ENCODE measurements around the gene ZNF207. TPM values are rescaled to one million over a fixed set of nuclear protein-coding genes. Genes with fewer than 3 reads are reported as not detected.

The ZNF207 gene
- total RNA-seq, 1 donor from 2014 or later, result 304 TPM

DNA sequence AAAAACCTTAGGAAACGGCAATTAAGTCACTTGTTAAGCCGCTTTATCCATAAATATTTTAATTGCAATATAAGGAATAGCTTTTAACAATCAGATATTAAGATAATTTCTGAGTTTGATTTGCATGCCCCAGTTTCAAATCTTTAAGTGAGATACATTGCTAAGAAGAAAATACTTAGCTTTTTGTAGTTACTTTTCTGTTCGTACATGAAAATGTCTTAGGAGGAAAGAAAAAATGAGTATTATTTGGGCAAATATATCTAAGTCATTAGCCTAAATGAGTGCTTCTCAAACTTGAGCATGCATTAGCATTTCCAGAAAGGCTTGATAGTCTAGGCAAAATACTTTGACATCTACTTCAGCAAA is 6.4 kb downstream of the ZNF207 start:
- Histone ChIP-seq H3K9ac (no peak overlapping the region), H3K4me2 (no peak overlapping the region), H3K27ac (no peak overlapping the region), H3K79me2 (ENCODE audit: low read depth) (peaks cover 100% of the 10 kb centered on the region), H3F3A (ENCODE audit: low read depth) (peaks cover 18% of the 10 kb centered on the region), H3K9me3 (ENCODE audit: low read depth) (no peaks in the 10 kb centered on the region), H3K4me1 (peaks cover 20% of the 10 kb centered on the region), H4K20me1 (ENCODE audit: low read depth) (peaks cover 100% of the 10 kb centered on the region), H3K4me3 (no peak overlapping the region), H3K36me3 (peaks cover 27% of the 10 kb centered on the region), H3K27me3 (no peaks in the 10 kb centered on the region), H2AFZ (replicated peaks) (no peak overlapping the region)
- H3K36me3 Mint-ChIP-seq, result peaks cover 31% of the 10 kb centered on the region
- no peak for DNase-seq (ENCODE audit: low spot score)
- H3K9me3 Mint-ChIP-seq, result no peaks in the 10 kb centered on the region
- no peak for TF ChIP-seq EZH2 (IDR thresholded peaks at IDR 0.05)
- TF ChIP-seq, protein P1, sequence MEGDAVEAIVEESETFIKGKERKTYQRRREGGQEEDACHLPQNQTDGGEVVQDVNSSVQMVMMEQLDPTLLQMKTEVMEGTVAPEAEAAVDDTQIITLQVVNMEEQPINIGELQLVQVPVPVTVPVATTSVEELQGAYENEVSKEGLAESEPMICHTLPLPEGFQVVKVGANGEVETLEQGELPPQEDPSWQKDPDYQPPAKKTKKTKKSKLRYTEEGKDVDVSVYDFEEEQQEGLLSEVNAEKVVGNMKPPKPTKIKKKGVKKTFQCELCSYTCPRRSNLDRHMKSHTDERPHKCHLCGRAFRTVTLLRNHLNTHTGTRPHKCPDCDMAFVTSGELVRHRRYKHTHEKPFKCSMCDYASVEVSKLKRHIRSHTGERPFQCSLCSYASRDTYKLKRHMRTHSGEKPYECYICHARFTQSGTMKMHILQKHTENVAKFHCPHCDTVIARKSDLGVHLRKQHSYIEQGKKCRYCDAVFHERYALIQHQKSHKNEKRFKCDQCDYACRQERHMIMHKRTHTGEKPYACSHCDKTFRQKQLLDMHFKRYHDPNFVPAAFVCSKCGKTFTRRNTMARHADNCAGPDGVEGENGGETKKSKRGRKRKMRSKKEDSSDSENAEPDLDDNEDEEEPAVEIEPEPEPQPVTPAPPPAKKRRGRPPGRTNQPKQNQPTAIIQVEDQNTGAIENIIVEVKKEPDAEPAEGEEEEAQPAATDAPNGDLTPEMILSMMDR (IDR thresholded peaks at IDR 0.05), result no peak
- TF ChIP-seq EZH2phosphoT487 (IDR thresholded peaks at IDR 0.05), result no peak
- H3K27me3 Mint-ChIP-seq (ENCODE audit: insufficient read depth, low read depth), result peaks cover 6% of the 10 kb centered on the region
- H3K4me3 Mint-ChIP-seq, result no peak overlapping the region
- peaks cover 13% of the 10 kb centered on the region for H3K4me1 Mint-ChIP-seq
- H3K27ac Mint-ChIP-seq, result no peak overlapping the region

DNA sequence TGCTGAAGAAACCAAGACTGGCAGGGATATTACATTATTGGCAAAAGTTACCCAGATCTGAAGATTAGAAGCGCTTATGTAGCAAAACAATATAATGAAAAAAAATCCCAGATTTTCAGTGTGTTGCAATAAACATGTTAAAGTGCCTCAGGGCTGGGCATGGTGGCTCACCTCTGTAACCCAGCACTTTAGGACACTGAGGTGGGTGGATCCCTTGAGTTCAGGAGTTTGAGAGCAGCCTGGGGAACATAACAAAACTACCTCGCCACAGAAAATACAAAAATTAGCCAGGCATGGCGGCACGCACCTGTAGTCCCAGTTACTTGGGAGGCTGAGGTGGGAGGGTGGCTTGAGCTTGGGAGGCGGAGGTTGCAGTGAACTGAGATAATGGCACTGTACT is 6.8 kb downstream of the ZNF207 start:
- Histone ChIP-seq H4K20me1 (ENCODE audit: low read depth) (peaks cover 100% of the 10 kb centered on the region), H3K27ac (no peak overlapping the region), H3K27me3 (no peaks in the 10 kb centered on the region), H3K4me2 (no peak overlapping the region), H3F3A (ENCODE audit: low read depth) (peaks cover 18% of the 10 kb centered on the region), H3K9ac (no peak overlapping the region), H3K4me1 (peaks cover 16% of the 10 kb centered on the region), H3K4me3 (no peak overlapping the region), H3K79me2 (ENCODE audit: low read depth) (peaks cover 100% of the 10 kb centered on the region), H2AFZ (replicated peaks) (no peak overlapping the region), H3K9me3 (ENCODE audit: low read depth) (no peaks in the 10 kb centered on the region), H3K36me3 (peaks cover 30% of the 10 kb centered on the region)
- Mint-ChIP-seq H3K4me3 (no peak overlapping the region), H3K9me3 (no peaks in the 10 kb centered on the region), H3K4me1 (peaks cover 10% of the 10 kb centered on the region), H3K36me3 (peaks cover 28% of the 10 kb centered on the region), H3K27me3 (ENCODE audit: insufficient read depth, low read depth) (peaks cover 6% of the 10 kb centered on the region), H3K27ac (no peak overlapping the region)
- TF ChIP-seq, protein P1 (IDR thresholded peaks at IDR 0.05), result no peak
- no peak for TF ChIP-seq EZH2 (IDR thresholded peaks at IDR 0.05)
- no peak for TF ChIP-seq EZH2phosphoT487 (IDR thresholded peaks at IDR 0.05)
- no peak for DNase-seq (ENCODE audit: low spot score)

DNA sequence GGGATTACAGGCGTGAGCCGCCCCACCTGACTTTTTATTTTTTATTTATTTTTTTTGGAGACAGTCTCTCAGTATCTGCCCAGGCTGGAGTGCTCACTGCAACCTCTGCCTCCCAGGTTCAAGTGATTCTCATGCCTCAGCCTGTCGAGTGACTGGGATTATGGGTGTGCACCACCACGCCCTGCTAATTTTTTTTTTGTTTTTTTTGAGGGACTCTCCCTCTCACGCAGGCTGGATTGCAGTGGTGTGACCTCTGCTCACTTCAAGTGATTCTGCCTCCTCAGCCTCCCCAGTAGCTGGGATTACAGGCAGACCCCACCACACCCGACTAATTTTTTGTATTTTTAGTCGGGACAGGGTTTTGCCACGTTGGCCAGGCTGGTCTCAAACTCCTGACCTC is 7.7 kb downstream of the ZNF207 start:
- DNase-seq (ENCODE audit: low spot score), result no peak
- Histone ChIP-seq H3K4me2 (no peak overlapping the region), H3K27ac (no peak overlapping the region), H3K4me1 (peaks cover 7% of the 10 kb centered on the region), H3K9ac (no peak overlapping the region), H4K20me1 (ENCODE audit: low read depth) (peaks cover 100% of the 10 kb centered on the region), H3K9me3 (ENCODE audit: low read depth) (no peaks in the 10 kb centered on the region), H3K4me3 (no peak overlapping the region), H3F3A (ENCODE audit: low read depth) (peaks cover 18% of the 10 kb centered on the region), H2AFZ (replicated peaks) (no peak overlapping the region), H3K27me3 (no peaks in the 10 kb centered on the region), H3K36me3 (peaks cover 39% of the 10 kb centered on the region), H3K79me2 (ENCODE audit: low read depth) (peaks cover 100% of the 10 kb centered on the region)
- peaks cover 32% of the 10 kb centered on the region for H3K36me3 Mint-ChIP-seq
- peaks cover 10% of the 10 kb centered on the region for H3K4me1 Mint-ChIP-seq
- H3K27ac Mint-ChIP-seq, result no peak overlapping the region
- no peak overlapping the region for H3K4me3 Mint-ChIP-seq
- peaks cover 6% of the 10 kb centered on the region for H3K27me3 Mint-ChIP-seq (ENCODE audit: insufficient read depth, low read depth)
- no peaks in the 10 kb centered on the region for H3K9me3 Mint-ChIP-seq
- no peak for TF ChIP-seq EZH2 (IDR thresholded peaks at IDR 0.05)
- TF ChIP-seq, protein P1 (IDR thresholded peaks at IDR 0.05), result no peak
- no peak for TF ChIP-seq EZH2phosphoT487 (IDR thresholded peaks at IDR 0.05)

Data from neural progenitor cell (in vitro differentiated cells).